Measurements from ENCODE around the gene PPM1H.
"Not testable (repeated sequence)": the region's sequence is repeated elsewhere in the genome, so short reads cannot be mapped to it uniquely, and the experiment has no call there.

The PPM1H gene

GRCh38 chr12:62907561-62907960 lies 27.4 kb downstream of the PPM1H start:
- DNase-seq: no peak

- DNase-seq: no peak
These were observed 27.9 kb downstream of the PPM1H start for GRCh38 chr12:62907078-62907477.

- no peak for DNase-seq
These were observed 31.8 kb downstream of the PPM1H start for GRCh38 chr12:62903151-62903550.

- no peak for DNase-seq
These were observed 34.2 kb downstream of the PPM1H start for GRCh38 chr12:62900686-62901272.

GRCh38 chr12:62899568-62900390 lies 35.2 kb downstream of the PPM1H start:
- no peak for DNase-seq

GRCh38 chr12:62898526-62898925 lies 36.4 kb downstream of the PPM1H start:
- DNase-seq: no peak

- no peak for DNase-seq
These were observed 39.5 kb downstream of the PPM1H start for GRCh38 chr12:62895351-62895877.

- no peak for DNase-seq
These were observed 41.7 kb downstream of the PPM1H start for GRCh38 chr12:62893276-62893675.

- DNase-seq: no peak
These were observed 43.0 kb downstream of the PPM1H start for GRCh38 chr12:62891805-62892549.

- DNase-seq: no peak
These were observed 46.4 kb downstream of the PPM1H start for GRCh38 chr12:62888454-62889110.

GRCh38 chr12:62886796-62887195 lies 48.2 kb downstream of the PPM1H start:
- no peak for DNase-seq

GRCh38 chr12:62885242-62885641 lies 49.7 kb downstream of the PPM1H start:
- no peak for DNase-seq

- DNase-seq: not testable (repeated sequence)
These were observed 50.1 kb downstream of the PPM1H start for GRCh38 chr12:62884832-62885231.

- no peak for DNase-seq
These were observed 52.3 kb downstream of the PPM1H start for GRCh38 chr12:62882696-62883095.

- no peak for DNase-seq
These were observed 52.8 kb downstream of the PPM1H start for GRCh38 chr12:62882140-62882539.

GRCh38 chr12:62879691-62880090 lies 55.3 kb downstream of the PPM1H start:
- no peak for DNase-seq

- not testable (repeated sequence) for DNase-seq
These were observed 55.7 kb downstream of the PPM1H start for GRCh38 chr12:62879228-62879627.

GRCh38 chr12:62878211-62878610 lies 56.7 kb downstream of the PPM1H start:
- no peak for DNase-seq

- DNase-seq: no peak
These were observed 57.9 kb downstream of the PPM1H start for GRCh38 chr12:62876938-62877548.

GRCh38 chr12:62873826-62874448 lies 61.0 kb downstream of the PPM1H start:
- no peak for DNase-seq

GRCh38 chr12:62873116-62873825 lies 61.7 kb downstream of the PPM1H start:
- no peak for DNase-seq

All from activated T-cell treated with anti-CD3 and anti-CD28 coated beads for 4 hours (primary cell).